B cell (primary cell): ENCODE measurements around the gene RBM43.

ENCODE experiments used
- CTCF ChIP-seq: fragments of 200-600 bp; IDR thresholded peaks from one replicate; pipeline ENCODE4 v1.8.0; 2022; ENCODE audit warnings: antibody characterized with exemption, mild to moderate bottlenecking
- EZH2 ChIP-seq: IDR thresholded peaks from 2 replicates; pipeline ENCODE4 v1.6.1; 2012; ENCODE audit warnings: borderline replicate concordance, low read depth, mild to moderate bottlenecking, moderate library complexity, low read length; ENCODE audit not compliant: insufficient read depth, poor library complexity, severe bottlenecking

DNA sequence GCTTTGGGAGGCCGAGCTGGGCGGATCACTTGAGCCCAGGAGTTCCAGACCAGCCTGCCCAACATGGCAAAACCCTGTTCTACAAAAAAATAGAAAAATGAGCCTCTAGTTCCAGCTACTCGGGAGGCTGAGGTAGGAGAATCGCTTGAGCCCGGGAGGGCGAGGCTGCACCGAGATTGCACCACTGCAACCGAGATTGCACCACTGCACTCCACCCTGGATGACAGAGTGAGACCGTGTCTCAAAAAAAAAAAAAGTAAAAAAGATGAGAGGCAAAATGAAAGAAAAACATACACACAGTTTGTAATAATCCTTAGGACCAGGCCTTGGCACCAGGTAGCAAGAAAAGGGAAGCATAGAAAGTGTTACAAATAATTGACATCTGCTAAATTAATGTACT is 22.0 kb downstream of the RBM43 start:
- TF ChIP-seq CTCF: no peak
- TF ChIP-seq EZH2: no peak
